LNCAP (cell line): ENCODE data around the gene UBR3.

Experiments used
- CTCF ChIP-seq: fragments of 450-650 bp; IDR thresholded peaks from 2 replicates; pipeline ENCODE4 v1.5.1; 2017; ENCODE audit warnings: mild to moderate bottlenecking

Gene UBR3

GRCh38 chr2:170118641-170119040, 291.4 kb downstream of the UBR3 start:
- no peak for TF ChIP-seq CTCF

GRCh38 chr2:170121689-170122088, 294.4 kb downstream of the UBR3 start:
- TF ChIP-seq CTCF, result no peak

GRCh38 chr2:170122883-170123547, 295.8 kb downstream of the UBR3 start:
- TF ChIP-seq CTCF, result no peak

- no peak for TF ChIP-seq CTCF
These were observed 296.3 kb downstream of the UBR3 start for GRCh38 chr2:170123593-170123992.
